ENCODE data around the gene FUT6.

FUT6 gene

DNA sequence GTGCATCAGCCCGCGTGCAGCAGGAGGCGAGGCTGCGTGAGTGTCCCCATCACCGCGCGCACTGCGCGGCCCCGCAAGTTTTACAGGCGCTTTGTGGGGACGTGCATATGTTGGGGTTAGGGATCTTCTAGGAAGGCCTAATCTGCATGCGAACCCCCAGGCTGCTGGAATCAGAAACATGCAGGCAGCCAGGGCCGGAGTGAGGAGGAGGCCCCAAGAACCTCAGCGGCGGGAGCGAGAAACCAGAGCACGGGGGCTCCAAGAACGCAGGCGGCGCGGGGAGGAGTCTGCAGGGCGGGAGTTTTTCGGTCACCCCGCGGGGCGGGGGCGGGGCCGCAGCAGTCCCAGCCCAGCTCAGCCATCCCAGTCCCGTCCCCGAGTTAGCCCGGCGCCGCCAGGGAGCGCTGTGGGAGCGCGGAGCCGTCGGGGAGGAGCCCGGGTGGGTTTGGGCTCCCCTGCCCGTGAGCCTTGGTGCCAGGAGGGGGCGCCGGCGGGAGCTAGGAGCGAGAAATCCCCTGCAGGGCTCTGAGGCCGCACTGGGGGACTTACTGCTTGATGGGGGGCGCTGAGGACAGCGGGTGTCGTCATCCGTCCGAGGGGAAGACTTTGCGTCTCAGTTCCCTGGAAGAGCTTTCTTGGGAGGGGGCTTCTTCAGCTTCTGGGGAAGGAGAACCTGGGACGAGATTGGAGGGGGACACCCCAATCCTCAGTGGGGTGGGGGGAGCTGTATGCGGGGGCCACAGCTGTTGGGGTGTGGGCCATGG, 35.6 kb downstream of the FUT6 start:
- DNase-seq: peak; percentile 96

- no peak for DNase-seq
Observed at GRCh38 chr19:5803441-5803751, 36.1 kb downstream of the FUT6 start.

GRCh38 chr19:5801796-5802619, 37.5 kb downstream of the FUT6 start:
- no peak for DNase-seq

DNA sequence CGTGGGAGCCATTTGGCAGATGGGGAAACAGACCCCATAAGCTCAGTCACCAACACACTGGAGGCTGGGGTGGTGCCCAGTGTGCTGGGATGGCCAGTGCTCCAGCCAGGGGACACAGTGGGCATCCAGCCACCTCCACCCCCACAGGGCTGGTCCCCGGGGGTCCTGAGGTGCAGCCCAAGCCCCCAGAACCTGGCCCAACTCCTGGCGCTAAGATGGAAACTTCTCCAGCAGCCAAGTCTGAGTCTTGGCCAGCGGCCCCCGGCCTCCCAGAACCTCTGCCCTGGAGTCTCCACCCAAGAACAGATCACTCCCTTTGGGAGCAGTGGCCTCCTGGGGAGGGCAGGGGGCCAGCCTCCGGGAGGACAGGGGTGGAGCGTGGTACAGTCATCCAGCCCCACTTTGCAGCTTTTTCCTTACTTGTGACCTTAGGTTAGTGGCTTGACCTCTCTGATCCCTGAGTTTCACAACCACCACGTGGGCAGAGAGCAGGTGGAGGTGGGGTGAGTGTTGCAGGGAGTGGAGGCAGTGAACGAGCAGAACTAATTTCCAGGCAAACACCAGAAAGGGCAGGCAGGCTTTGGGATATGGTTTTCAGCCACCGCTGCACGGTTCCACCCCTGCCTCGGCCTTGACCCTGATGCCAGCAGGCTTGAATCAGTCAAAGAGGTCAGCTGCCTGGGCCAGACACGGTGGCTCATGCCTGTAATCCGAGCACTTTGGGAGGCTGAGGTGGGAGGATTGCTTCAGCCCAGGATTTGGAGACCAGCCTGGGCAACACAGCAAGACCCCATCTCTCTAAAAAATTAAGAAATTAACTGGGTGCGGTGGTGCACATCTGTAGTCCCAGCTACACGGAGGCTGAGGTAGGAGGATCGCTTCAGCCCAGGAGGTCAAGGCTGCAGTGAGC, 38.9 kb downstream of the FUT6 start:
- DNase-seq: no peak

- no peak for DNase-seq
Observed at GRCh38 chr19:5799247-5800241, 40.0 kb downstream of the FUT6 start.

DNA sequence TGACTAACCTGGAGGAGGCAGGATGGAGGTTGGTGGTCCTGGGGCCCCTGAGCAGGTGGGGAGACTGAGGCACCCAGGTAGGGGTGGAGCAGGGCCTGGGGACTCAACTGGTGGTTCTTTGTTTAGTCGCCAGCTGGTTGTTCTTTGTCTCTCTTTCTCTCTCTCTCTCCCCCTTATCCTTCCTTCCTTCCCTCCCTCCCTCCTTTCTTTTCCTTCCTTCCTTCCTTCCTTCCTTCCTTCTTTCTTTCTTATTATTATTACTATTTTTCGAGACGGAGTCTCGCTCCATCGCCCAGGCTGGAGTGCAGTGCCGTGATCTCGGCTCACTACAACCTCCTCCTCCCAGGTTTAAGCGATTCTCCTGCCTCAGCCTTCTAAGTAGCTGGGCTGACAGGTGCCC, 41.3 kb downstream of the FUT6 start:
- DNase-seq: no peak

GRCh38 chr19:5795382-5795919, 44.1 kb downstream of the FUT6 start:
- DNase-seq: no peak

DNA sequence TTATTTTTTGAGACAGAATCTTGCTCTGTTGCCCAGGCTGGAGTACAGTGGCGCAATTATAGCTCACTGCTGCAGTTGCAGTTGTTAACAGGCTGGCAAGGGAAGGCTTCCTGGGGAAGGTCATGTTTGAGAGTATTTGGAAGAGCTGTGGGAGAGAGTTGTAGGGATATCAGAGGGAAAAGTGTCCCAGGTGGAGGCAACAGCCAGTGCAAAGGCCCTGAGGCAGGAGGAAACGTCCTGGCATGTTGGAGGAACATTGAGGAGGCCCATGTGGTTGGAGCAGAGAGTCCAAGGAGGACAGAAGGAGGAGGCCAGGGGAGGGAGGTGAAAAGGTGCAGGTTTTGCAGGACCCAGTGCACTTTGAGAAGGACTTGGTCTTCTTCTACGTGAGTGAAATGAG, 46.3 kb downstream of the FUT6 start:
- no peak for DNase-seq

- no peak for DNase-seq
Observed at GRCh38 chr19:5792224-5792623, 47.3 kb downstream of the FUT6 start.

DNA sequence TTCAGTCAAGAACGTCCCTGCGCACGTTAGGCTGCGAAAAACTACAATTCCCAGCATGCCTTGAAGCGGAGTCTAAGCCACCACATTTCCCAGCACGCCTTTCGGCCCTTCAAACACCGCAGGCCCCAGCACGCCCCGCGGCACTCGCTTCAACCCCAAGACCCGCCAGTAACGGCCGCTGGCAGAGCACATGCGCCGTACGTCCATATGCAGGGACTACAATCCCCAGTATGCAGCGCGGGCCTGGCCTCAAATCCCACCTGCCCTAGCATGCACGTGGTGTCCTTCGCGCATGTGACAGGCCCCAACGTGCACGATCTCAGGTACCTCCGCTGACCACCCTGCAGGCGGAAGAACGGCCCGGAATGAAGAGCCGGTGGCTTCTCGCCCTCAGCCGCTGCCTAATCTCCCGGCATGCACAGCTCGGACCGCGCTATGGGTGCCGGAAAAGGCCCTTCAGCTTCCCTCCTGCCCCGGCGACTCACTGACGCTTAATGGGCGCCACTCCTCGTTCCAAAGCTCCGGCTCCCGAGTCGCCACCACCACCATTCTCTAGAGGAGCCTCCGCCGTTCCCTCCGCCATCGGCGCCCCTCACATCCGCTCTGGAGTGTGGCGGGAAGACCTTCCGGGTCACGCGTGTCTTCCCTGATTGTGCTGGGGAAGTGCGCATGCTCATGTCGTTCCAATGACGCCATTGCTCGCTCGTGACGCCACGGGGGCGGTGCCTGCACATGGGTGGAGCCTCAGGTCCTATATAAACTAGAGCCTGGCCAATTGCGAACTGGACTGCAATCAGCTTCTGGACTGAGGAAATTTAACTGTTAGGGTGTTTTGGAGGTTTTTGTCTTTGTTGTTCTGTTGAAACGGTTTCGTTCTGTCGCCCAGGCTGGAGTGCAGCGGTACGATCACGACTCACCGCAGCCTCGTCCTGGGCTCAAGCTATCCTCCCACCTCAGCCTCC, 48.7 kb downstream of the FUT6 start, which contains the start of gene DUS3L:
Gene DUS3L (minus strand): TSS at position 605 of the 962 bp plus-strand sequence. CDS start 22 bp downstream, at position 583.
- DNase-seq: peak; percentile 98

- no peak for DNase-seq
Observed at GRCh38 chr19:5789886-5790558, 49.5 kb downstream of the FUT6 start.

GRCh38 chr19:5789351-5789761, 50.1 kb downstream of the FUT6 start:
- DNase-seq: no peak

DNA sequence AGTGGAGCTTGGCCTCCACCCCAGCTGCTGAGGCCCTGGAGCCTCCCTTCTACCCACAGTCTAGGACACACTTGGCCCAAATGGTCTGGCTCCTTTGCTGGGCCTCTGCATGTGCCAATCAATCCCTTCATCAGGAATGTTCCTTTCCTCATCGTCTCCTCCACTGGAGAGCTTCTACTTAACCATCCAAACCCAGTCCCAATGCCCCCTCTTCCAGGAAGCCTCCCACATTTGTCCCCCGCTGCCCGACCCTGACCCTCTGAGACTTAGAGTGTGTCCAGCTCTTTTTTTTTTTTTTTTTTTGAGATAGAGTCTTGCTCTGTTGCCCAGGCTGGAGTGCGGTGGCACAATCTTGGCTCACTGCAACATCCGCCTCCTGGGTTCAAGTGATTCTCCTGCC, 51.1 kb downstream of the FUT6 start:
- no peak for DNase-seq

- DNase-seq: no peak
Observed at GRCh38 chr19:5787409-5788182, 51.9 kb downstream of the FUT6 start.

- no peak for DNase-seq
Observed at GRCh38 chr19:5786593-5787408, 52.7 kb downstream of the FUT6 start.

DNA sequence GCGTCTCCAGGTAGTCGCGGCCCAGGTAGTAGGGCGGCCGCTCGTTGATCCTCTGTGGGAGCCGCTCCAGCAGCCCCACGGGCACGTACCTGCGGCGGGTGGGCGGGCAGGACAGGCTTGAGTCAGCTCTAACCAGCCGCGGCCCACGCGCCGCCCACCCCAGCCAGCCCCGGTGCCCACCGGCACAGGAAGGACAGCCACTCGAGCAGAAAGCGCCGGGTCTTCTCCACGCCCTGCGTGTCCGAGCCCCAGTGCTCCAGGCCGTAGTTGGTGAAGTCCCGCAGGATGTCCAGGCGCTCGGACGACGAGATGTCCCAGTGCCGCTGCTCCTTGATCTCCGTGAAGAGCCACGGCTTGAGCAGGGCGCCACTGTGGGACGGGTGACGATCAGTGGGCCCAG, 54.1 kb downstream of the FUT6 start:
- no peak for DNase-seq

DNA sequence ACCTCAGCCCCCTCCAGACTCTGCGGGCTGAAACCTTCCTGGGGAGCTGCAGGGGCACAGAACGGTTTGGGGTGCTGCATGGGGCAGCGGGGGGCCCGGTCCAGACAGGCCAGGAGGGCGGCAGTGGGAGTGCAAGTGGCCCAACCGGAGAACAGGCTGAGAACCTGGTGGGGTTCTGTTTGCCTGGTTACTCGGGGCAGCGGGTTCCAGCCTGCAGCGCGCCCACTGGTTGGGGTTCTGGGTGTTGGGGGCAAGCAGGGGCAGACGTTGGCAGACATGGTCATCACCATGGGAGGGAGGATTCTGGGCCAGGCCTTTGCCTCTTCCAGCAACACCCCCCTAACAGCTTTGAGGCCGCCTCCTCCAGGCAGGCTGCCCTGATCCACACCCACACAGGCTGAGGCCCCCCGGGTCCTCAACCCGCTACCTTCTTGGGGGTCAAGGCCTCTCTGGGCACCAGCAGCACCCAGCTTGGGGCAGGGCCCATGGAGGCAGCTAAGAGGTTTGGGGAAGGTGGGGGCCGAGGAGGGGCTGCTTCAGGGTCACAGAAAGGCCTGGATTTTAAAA, 54.8 kb downstream of the FUT6 start, which contains the start of gene PRR22:
Gene PRR22 (minus strand): TSS at position 166 of the 567 bp plus-strand sequence. CDS start 86 bp downstream, at position 80.
- no peak for DNase-seq

Measured in activated CD4-positive, alpha-beta T cell treated with anti-CD3 and anti-CD28 coated beads, Interleukin-2, Interleukin-6, amounts not matched to agents 100 ng/mL and 50 ng/mL, durations not matched to agents 16 hours and 8 hours (primary cell).